Measurements from ENCODE around the gene OR4E2. TPM values are rescaled to one million over a fixed set of nuclear protein-coding genes. Genes with fewer than 3 reads are reported as not detected.
"Not testable (repeated sequence)": the region's sequence is repeated elsewhere in the genome, so short reads cannot be mapped to it uniquely, and the experiment has no call there.

The OR4E2 gene
- polyA plus RNA-seq, 1 donor, result not detected

GRCh38 chr14:21698538-21698937 lies 44.9 kb downstream of the OR4E2 start:
- not testable (repeated sequence) for DNase-seq

- no peak for DNase-seq
Measured at GRCh38 chr14:21699551-21699950, 45.9 kb downstream of the OR4E2 start.

- DNase-seq, result no peak
Measured at GRCh38 chr14:21702316-21702715, 48.7 kb downstream of the OR4E2 start.

- no peak for DNase-seq
Measured at GRCh38 chr14:21703357-21704326, 50.0 kb downstream of the OR4E2 start.

GRCh38 chr14:21704338-21704737 lies 50.7 kb downstream of the OR4E2 start:
- no peak for DNase-seq

- DNase-seq, result peak; percentile 7
Measured at GRCh38 chr14:21711360-21711961, 57.8 kb downstream of the OR4E2 start.

GRCh38 chr14:21712036-21712435 lies 58.4 kb downstream of the OR4E2 start:
- no peak for DNase-seq

GRCh38 chr14:21714318-21714929 lies 60.8 kb downstream of the OR4E2 start:
- DNase-seq, result no peak

Other genes with a start within 250 kb of the OR4E2 start
- 44.8 TPM for gene CHD8, start 197.7 kb upstream of the OR4E2 start, polyA plus RNA-seq (ENCODE audit: insufficient read length)
- 21.8 TPM for gene RAB2B, start 176.9 kb upstream of the OR4E2 start, polyA plus RNA-seq (ENCODE audit: insufficient read length)
- 47.0 TPM for gene TOX4, start 176.6 kb upstream of the OR4E2 start, polyA plus RNA-seq (ENCODE audit: insufficient read length)
- 43.7 TPM for gene METTL3, start 142.5 kb upstream of the OR4E2 start, polyA plus RNA-seq (ENCODE audit: insufficient read length)
- 11.9 TPM for gene SALL2, start 127.5 kb upstream of the OR4E2 start, polyA plus RNA-seq (ENCODE audit: insufficient read length)
- not detected for gene OR10G3, start 73.8 kb upstream of the OR4E2 start, polyA plus RNA-seq (ENCODE audit: insufficient read length)
- not detected for gene OR10G2, start 18.9 kb upstream of the OR4E2 start, polyA plus RNA-seq (ENCODE audit: insufficient read length)
- not detected for gene OR4E1, start 20.0 kb downstream of the OR4E2 start, polyA plus RNA-seq (ENCODE audit: insufficient read length)